Anterior cingulate cortex (tissue), 58 donors: ENCODE results near the gene LEFTY1.
A peak's percentile ranks its signal among the peaks of the same experiment; 100 is the strongest.
"Not testable (repeated sequence)": the region's sequence is repeated elsewhere in the genome, so short reads cannot be mapped to it uniquely, and the experiment has no call there.

Source experiments
- DNase-seq, 58 donors: peaks; one replicate each; lab custom pipeline; 2025; lab: John Stamatoyannopoulos, UW

Gene LEFTY1

GRCh38 chr1:225890346-225891228 is 1.6 kb upstream of the LEFTY1 start:
- DNase-seq: no peak

DNA sequence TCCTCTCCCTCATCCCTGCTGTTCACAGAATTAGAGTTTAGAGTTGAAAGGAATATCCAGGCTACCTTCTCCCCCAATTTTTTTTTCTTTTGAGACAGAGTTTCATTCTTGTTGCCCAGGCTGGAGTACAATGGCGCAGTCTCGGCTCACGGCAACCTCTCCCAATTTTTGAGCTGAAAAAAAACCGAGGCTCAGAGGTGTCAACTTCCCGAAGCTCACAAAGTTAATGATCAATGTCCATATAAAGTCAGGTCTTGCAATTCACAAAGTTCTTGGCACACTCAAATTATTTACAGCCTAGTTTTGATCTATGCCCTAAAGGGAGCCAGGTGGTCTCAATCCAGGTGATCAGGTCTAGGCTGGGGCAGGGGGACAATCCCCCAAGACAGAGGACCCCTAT is 797 bp upstream of the LEFTY1 start:
- DNase-seq: no peak

DNA sequence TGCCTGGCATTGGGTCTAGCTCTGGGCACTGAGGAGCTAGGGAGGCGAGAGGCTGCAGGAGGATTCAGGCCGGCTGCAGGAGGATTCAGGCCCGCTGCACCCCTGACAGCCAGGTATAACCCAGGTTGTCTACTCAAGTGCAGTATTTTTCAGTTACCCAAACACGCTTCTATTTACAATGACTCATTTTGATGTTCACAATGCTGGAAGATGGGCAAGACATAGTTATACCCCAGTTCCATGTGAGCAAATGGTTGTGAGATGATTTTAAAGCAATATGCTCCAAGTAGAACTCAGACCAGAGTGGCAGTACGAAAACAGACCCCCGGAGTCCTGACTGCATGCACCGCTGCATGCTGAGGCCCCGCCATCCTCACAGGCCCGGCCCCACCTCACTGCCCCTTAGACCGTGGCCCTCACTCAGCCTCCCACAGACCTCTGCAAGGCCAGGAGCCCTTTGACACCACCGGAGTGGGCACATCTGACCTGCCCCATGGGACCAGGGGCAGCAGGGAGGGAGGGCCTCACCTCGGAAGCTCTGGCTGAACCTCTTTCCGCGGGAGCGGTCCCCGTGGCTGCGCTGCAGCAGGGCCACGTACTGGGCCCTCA is 553 bp downstream of the LEFTY1 start:
- DNase-seq: no peak

GRCh38 chr1:225887554-225888288 is 1.2 kb downstream of the LEFTY1 start:
- DNase-seq: not testable (repeated sequence)

DNA sequence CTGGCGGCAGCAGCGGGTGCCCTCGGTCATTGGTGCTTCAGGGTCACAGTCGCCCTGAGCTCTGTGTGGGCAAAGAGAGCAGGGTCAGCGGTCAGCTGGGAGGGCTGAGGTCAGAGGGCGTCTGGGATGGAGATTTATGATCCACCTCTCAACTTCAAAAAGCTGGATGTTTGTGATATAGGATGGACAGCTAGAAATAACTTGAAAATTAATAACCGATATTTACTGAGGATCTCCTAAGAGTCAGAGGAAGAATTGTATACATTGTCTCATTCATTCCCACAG is 2.0 kb downstream of the LEFTY1 start:
- DNase-seq: no peak

DNA sequence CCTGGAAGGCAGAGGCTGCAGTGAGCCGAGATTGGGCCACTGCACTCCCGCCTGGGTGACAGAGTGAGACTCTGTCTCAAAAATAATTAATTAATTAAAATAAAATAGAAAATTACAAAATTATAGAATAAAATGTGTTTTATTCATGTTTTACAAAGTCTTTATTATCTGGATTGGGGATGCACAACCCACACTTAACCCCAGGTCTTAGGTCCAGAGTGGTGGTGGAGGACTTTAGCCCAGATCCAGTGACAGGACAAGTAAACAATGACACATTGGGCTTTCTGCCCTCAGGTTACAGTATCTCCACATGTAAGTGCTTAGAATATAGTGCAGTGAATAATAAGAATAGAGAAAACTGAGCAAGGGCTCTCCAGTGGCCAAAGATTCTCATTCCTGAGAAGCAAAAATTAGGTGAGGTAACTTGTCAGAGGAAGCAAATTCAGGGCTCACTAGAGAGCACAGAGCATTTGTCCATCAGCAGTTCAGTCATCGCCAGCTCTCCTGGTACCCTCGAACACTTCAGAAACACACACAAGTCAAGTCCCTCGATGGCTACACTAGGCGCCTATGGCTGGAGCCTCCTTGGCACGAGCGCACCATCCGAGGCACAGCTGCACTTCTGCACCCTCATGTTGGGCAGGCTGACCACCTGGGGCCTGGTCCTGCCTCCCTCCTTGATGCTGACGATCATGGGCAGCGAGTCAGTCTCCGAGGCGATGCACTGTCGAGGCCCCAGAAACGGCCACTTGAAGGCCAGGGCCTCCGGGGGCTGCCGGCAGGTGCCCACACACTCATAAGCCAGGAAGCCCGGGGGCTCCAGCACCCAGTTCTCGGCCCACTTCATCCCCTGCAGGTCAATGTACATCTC is 2.6 kb downstream of the LEFTY1 start:
- DNase-seq: no peak

DNA sequence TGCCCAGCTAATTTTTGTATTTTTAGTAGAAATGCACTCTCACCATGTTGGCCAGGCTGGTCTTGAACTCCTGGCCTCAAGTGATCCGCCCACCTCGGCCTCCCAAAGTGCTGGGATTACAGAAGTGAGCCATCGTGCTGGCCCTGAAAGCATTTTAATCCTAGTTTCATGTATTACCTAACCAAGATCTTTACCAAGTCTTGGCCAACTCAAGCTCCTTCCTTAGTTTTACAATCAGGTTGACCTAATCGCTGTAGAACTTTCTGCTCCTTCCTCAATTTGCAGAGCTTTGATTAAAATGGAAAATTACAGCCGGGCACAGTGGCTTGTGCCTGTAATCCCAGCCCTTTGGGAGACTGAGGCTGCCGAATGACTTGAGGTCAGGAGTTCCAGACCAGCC is 3.6 kb downstream of the LEFTY1 start:
- no peak for DNase-seq

DNA sequence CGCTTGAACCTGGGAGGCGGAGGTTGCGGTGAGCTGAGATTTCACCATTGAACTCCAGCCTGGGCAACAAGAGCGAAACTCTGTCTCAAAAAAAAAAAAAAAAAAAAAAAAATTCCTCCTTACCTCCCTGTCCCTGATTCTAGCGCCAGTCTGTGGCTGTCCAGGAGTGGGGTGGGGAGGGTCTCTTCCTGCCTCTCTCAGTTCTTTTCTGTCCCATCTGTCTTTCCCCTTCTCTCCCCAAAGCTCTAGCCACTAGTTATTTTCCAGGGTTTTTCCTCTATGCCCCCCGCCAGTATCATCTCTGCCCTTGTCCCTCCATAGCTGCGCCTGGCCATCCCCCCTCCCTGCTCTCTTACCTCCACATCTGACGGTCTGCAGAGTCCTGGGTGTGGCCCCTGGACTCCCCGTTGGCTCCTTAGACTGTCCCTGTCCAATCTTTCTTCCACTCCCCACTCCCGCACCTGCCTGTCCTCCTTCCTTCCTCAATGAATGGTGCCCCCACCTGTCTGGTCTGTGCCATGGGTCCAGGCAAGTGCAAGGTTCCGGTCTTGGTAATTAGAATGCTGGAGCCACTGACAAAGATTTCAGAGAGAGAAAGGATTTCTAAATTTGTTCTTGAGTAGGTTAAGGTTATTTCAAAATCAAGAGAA is 5.2 kb downstream of the LEFTY1 start:
- no peak for DNase-seq

GRCh38 chr1:225882694-225883615 is 6.0 kb downstream of the LEFTY1 start:
- DNase-seq: peak in 42 of 58 donors; percentile 23 to 77 (median 62)

DNA sequence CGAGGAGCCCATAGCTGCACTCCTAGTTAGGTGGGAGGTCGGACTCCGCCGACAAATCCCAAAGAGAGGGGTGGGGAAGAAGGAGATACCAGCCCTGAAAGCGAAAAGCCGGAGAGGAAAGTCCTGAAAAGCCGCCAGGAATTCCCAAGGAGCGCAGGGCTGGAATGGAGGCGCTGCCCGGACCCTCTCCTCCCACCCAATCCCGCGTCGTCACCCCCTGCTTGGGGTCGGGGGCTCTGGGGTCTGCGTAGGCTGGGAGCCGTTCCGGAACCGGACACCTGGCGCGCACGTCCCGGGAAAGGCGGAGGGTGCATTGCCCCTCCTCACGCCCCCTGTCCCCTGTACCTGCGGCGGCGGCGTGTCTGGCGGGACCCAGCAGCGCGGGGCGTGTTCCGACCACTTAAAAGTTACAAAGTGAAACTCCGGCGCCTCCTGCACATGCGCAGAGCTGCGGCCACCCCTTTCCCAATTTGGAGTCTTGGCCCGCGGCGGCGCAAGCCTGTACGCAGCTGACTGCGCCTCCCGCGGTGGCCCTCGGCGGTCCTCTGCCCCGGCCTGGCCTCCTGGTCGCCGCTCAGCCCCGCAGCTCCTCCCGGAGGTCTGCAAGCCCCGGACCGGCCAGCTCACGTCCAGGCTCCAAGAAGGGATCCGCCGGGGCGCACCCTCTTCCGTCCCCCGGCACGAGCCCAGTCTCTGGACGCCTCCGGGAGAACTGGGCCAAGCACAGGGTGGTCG is 6.8 kb downstream of the LEFTY1 start, which contains the start of gene TMEM63A:
TSS of gene TMEM63A (minus strand) at position 422 of the 735 bp plus-strand sequence. CDS start 4,800 bp downstream, outside the sequence.
- DNase-seq: peak in 57 of 58 donors; percentile 24 to 92 (median 77)

GRCh38 chr1:225881081-225881958 is 7.6 kb downstream of the LEFTY1 start:
- peak in 12 of 58 donors; percentile 6 to 60 (median 38) for DNase-seq

DNA sequence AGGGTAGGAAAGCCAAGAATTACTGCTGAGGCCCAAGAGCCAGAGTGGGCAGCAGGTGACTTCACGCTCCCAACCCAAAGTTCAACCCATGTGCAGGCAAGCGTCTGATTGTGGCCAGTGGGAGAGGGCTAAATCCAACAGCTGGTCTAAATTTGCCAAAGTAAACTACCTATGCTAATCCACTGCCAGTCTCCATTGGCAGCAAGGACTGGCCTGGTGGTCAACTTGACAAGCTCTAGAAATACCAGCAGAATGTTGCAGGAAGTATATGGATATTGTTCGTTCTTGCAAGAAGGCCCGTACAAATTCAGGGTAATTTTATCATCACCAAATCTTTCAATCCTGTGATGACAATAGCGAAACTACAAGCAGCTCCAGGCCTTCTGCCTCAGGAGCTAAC is 8.3 kb downstream of the LEFTY1 start:
- DNase-seq: no peak

DNA sequence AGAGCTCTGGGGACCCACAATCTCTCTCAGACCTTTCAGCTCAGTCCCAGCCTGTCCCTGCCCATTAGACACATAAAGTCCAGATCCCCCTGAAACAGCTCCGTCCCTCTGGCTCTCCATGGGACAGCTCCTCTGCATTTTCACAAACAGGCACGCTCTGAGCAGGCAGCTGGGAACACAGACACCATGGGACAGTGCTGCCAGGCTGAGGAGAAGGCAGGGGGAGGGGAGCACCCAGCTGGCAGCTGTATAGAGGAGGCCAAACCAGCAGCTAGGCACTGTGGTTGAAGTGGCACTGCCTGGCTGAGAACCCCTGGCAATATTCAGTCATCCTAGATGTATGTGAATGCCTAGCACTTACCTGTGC is 8.7 kb downstream of the LEFTY1 start:
- DNase-seq: peak in 50 of 58 donors; percentile 15 to 85 (median 62)

GRCh38 chr1:225879521-225880221 is 9.3 kb downstream of the LEFTY1 start:
- peak in 25 of 58 donors; percentile 8 to 82 (median 60) for DNase-seq

DNA sequence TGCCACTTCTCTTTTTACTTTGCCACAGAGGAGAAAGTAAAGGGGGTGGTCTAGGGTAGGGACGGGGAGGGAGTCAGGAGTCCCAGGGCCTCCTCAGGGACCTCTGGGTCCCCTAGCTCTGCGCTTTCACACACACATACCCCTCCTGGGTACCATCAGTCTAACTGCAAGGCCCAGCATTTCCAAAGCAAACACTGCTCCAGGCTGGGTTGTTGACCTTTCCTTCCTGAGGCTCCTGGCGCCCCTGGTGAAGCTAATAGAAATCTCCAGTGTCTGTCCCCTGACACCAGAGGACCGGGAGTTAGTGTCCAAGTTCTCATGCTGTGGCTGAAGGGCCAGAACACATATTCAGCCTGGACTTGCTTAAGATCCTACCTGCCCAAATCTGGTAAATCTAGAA is 10.7 kb downstream of the LEFTY1 start:
- no peak for DNase-seq

- peak in 55 of 58 donors; percentile 28 to 95 (median 77) for DNase-seq
These were observed 11.4 kb downstream of the LEFTY1 start for GRCh38 chr1:225877580-225877979.
